Heart left ventricle (tissue), 13 donors: Measurements from ENCODE around the gene ARHGEF10L.

ENCODE experiments used
- CTCF ChIP-seq, 12 donors: fragments of 200-600 bp; sonication (generic) in 4 of 12; IDR thresholded peaks; one replicate each; pipeline versions ENCODE4 v1.5.0 to v1.8.0; 2018 to 2022; ENCODE audit warnings: antibody characterized with exemption in 12 of 12, mild to moderate bottlenecking in 5 of 12
- POLR2A ChIP-seq, 2 donors: fragments of 450-650 bp; IDR thresholded peaks; one replicate each; pipeline ENCODE4 v1.6.1; 2017; ENCODE audit warnings: antibody characterized with exemption in 2 of 2, mild to moderate bottlenecking in 2 of 2, moderate library complexity in 2 of 2
- donor health status: ischemic (EF 13 %, LVEDD 7.1; RV severe dilation, severe dysfunction).
- donor health status: DM: no; HTN: yes; CAD: no.
- donor health status: DM: no; HTN: no; CAD: no.
- donor health status: ischemic (EF 25% LVEDD 6.9; RV normal size, moderate dysfunction).
- donor health status: ischemic (EF 25% LVEDD 5.7; RV mildly dilated, moderate dysfunction).
- donor health status: ischemic (EF 35%, LVEDD 5.7; RV mildly dilated, moderate dysfunction).
- donor health status: nonischemic (EF 11% LVEDD 7.7; RV severe dilation, severe dysfunction).
- donor health status: DM: yes; HTN: yes; CAD: no.
- donor health status: PGD.
- donor health status: ischemic (EF 29% LVEDD 5.4; RV normal size, mild dysfunction).
- donor health status: nonischemic (EF 23%, LVEDD 6.1; RV moderate dilation, normal function).

- TF ChIP-seq POLR2A (IDR thresholded peaks at IDR 0.05) (no peak), CTCF (IDR thresholded peaks at IDR 0.05) (no peak)
Measured at GRCh38 chr1:17595602-17595925, 56.1 kb downstream of the ARHGEF10L start.
